ENCODE data around the gene CCDC106. TPM values are rescaled to one million over a fixed set of nuclear protein-coding genes. Genes with fewer than 3 reads are reported as not detected.

Gene CCDC106
- total RNA-seq, 1 donor from 2014 or later = 17.9 TPM

GRCh38 chr19:55698256-55698655 lies 50.2 kb downstream of the CCDC106 start:
- DNase-seq (ENCODE audit: low read depth) = no peak
- no peak for TF ChIP-seq CTCF (conservative IDR thresholded peaks at IDR 0.05; ENCODE audit: low read depth, low read length)
- no peak overlapping the region for H3K4me3 ChIP-seq (ENCODE audit: low read depth, low read length)

- TF ChIP-seq CTCF (conservative IDR thresholded peaks at IDR 0.05; ENCODE audit: low read depth, low read length) = no peak
- no peak overlapping the region for H3K4me3 ChIP-seq (ENCODE audit: low read depth, low read length)
- DNase-seq (ENCODE audit: low read depth) = no peak
These were observed 51.2 kb downstream of the CCDC106 start for GRCh38 chr19:55699221-55699620.

GRCh38 chr19:55700813-55701212 lies 52.8 kb downstream of the CCDC106 start:
- DNase-seq (ENCODE audit: low read depth) = no peak
- no peak overlapping the region for H3K4me3 ChIP-seq (ENCODE audit: low read depth, low read length)
- no peak for TF ChIP-seq CTCF (conservative IDR thresholded peaks at IDR 0.05; ENCODE audit: low read depth, low read length)

GRCh38 chr19:55702131-55702627 lies 54.2 kb downstream of the CCDC106 start:
- no peak for TF ChIP-seq CTCF (conservative IDR thresholded peaks at IDR 0.05; ENCODE audit: low read depth, low read length)
- no peak for DNase-seq (ENCODE audit: low read depth)
- H3K4me3 ChIP-seq (ENCODE audit: low read depth, low read length) = no peak overlapping the region

Other genes with a start within 250 kb of the CCDC106 start
- gene UBE2S, start 240.4 kb upstream of the CCDC106 start, total RNA-seq = 383 and 458 TPM in 2 replicates
- 0.17 TPM in 1 of 2 replicates, not detected in the other for gene SHISA7, start 204.9 kb upstream of the CCDC106 start, total RNA-seq
- gene ISOC2, start 186.6 kb upstream of the CCDC106 start, total RNA-seq = 58.7 and 71.2 TPM in 2 replicates
- not detected in 2 replicates for gene C19orf85, start 183.5 kb upstream of the CCDC106 start, total RNA-seq
- gene ZNF628, start 171.6 kb upstream of the CCDC106 start, total RNA-seq = 4.2 and 6.2 TPM in 2 replicates
- gene NAT14, start 163.0 kb upstream of the CCDC106 start, total RNA-seq = 29.0 and 29.2 TPM in 2 replicates
- 0.86 TPM in 1 of 2 replicates, not detected in the other for gene SSC5D, start 159.8 kb upstream of the CCDC106 start, total RNA-seq
- 0.58 and 2.9 TPM in 2 replicates for gene SBK2, start 111.1 kb upstream of the CCDC106 start, total RNA-seq
- gene SBK3, start 102.7 kb upstream of the CCDC106 start, total RNA-seq = 0.23 TPM in 1 of 2 replicates, not detected in the other
- 10.0 and 11.4 TPM in 2 replicates for gene ZNF579, start 67.4 kb upstream of the CCDC106 start, total RNA-seq
- 5.5 and 9.7 TPM in 2 replicates for gene FIZ1, start 48.7 kb upstream of the CCDC106 start, total RNA-seq
- gene ZNF524, start 47.9 kb upstream of the CCDC106 start, total RNA-seq = 16.4 and 18.0 TPM in 2 replicates
- 3.4 and 6.2 TPM in 2 replicates for gene ZNF865, start 42.6 kb upstream of the CCDC106 start, total RNA-seq
- gene ZNF784, start 23.6 kb upstream of the CCDC106 start, total RNA-seq = 0.58 and 4.0 TPM in 2 replicates
- 10.6 and 10.8 TPM in 2 replicates for gene ZNF580, start 7.2 kb upstream of the CCDC106 start, total RNA-seq
- gene ZNF581, start 4.6 kb upstream of the CCDC106 start, total RNA-seq = 27.2 and 29.2 TPM in 2 replicates
- 142 and 205 TPM in 2 replicates for gene U2AF2, start 6.8 kb downstream of the CCDC106 start, total RNA-seq
- gene EPN1, start 27.0 kb downstream of the CCDC106 start, total RNA-seq = 102 and 151 TPM in 2 replicates
- not detected in 2 replicates for gene NLRP9, start 90.2 kb downstream of the CCDC106 start, total RNA-seq
- not detected in 2 replicates for gene RFPL4A, start 110.9 kb downstream of the CCDC106 start, total RNA-seq
- not detected in 2 replicates for gene RFPL4AL1, start 120.9 kb downstream of the CCDC106 start, total RNA-seq
- not detected in 2 replicates for gene NLRP11, start 183.8 kb downstream of the CCDC106 start, total RNA-seq
- not detected in 2 replicates for gene NLRP4, start 188.3 kb downstream of the CCDC106 start, total RNA-seq

All from epithelial cell of proximal tubule (primary cell).